CD4-positive, alpha-beta T cell treated with Interleukin-15 for 1 hour (primary cell): ENCODE measurements around the gene LRG1.
"Not testable (repeated sequence)": the region's sequence is repeated elsewhere in the genome, so short reads cannot be mapped to it uniquely, and the experiment has no call there.

ENCODE experiments used
- DNase-seq: peaks from one replicate; pipeline ENCODE4 v3.0.0-alpha.2; 2020

The LRG1 gene

DNA sequence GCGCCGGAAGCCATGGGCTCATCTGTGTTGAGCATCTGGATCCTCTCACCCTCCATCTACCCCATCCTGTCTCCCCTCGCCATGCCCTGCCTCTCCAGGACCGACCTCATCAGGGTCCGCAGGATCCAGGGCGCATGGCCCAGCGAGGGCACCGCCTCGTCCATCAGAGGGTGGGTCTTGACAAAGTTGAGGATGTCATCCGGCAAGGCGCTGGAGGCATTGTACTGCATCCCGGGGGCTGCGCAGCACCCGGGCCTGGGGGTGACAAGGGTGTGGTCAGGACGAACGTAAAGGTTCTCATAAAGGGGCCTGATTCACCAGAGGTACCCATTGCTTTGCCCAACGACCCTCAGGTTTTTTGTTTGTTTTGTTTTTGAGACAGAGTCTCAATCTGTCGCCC is 10.2 kb upstream of the LRG1 start:
- no peak for DNase-seq

DNA sequence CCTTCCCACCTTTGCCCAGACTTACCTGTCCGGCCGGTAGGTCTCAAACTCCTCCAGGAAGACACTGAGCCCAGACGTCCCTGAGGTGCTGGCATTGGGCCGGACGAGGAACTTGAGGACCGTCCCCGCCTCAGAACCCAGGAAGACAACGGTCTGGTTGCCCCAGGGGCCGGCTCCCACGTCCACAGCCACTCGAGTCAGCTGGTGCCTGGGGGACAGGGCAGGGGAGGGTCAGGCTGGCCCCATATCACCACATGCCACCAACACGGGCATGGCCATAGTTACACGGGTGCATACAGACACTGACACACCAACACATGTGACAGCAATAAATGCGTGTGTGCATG is 8.4 kb upstream of the LRG1 start:
- DNase-seq, result no peak

DNA sequence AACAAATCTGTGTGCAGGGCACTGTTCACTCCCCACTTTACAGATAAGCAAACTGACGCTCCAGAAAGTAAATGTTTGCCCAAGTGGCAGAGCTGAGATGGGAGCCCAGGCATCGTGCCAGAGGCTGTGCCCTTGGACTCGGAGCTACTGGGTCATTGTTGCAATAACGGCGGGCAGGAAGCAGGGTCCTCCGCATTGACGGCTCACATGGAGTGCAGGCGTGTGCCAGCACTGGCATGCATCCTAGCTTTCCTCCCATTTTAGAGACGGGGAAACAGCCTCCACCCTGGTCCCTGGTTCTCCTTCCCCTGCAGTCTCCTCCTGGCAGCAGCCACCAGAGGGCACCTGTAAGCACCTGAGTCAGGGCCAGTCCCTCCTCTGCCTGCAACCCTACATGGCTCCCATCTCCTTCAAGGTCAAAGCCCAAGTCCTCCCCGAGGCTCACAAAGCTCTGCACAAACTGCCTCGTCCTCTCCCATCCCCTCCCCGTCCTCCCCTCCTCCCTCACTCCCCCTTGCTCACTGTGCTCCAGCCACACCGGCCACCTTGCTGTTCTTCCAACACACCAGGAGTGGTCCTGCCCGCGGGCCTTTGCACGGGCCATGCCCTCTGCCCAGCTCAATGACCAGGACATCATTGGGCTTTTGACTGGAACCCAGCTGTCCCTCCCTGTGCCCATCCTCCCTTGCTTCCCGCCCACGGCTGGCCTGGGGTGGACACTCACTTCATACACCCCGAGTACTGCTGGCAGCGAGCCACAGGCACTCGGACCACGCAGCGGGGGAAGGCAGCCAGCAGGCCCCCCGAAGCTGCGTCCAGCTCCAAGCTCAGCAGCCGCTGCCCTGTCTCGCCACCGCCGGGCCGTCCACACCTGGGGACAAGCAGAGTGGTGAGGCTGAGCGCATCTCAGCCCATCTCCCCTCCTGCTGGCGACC is 7.7 kb upstream of the LRG1 start:
- peak; percentile 34 for DNase-seq

DNA sequence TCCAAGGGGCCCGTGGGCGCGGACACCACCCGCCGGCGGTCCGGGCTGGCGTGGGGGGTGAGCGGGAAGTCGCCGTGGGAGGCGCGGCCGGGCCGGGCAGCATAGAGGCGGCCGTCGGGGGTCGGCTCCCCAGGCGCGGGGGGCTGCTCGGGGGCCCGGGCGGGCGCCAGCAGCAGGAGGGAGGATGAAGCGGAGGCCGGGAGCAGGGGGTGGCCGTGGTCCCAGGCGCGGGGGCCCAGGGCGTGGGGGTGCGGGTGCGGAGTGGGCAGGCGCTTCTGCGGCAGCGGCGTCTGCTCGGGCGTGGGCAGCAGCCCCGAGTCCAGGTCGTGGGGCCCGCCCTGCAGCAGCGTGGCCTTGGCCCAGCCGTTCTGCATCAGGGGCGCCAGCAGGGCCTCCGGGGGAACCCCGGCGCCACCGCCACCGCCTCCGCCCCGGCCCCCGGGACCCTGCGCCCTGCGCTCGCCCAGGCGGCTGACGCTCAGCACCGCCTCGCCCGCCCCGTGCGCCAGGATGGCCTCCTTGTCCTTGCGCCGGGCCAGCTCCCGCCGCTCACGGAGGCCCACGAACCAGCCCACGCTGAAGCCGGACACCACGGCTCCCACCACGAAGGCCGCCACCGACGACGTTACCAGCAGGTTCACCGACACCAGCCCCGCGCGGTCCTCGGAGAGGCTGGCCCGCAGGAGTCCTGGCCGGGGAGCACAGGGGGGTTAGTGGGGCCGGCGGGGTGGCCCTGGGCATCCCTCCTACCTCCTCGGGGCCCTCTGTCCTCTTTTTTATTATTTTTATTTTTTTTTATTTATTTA is 4.2 kb upstream of the LRG1 start:
- no peak for DNase-seq

DNA sequence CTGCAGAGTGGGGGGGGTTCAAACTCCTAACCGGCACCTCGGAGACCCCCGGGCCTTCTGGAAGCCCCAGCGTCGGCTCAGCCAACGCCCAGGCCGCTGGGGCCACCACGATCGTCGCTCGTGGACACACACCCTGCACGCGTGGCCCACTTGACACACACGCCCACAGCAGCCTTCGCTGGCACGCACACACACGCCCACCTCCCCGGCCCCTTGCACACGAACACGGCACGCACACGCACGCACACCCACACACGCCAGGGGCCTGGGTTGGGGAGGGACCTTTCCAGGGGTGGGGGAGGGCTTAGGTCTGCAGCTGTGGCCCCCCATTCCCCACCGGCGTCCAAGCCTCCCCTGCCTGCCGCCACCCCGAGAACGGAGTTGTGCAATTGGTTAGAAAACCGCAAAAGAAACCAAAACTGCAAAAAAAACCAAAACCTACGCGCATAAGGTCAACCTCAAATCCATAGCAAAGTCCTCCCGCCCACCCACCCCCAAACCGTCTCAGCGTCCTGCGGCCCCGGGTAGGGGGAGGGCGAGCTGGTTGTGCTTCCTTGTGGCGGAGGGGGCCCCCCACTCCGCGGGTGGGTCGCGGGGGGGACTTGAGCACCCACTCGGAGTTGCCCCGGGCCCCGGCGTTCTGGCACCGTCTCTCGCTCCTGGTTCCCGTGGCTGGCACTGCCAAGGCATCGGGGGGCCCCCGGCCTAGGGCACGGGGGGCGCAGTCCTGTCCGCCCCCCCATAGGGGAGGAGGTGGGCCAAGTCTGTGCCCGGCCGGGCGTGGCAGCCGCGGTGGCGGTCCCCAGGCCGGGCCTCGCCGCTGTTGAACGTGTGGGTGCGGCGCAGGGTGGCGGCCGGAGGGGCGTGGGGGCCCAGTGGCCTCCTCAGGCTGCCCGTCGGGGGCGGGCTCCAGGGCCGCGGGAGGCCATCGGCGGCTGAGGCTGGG is 3.3 kb upstream of the LRG1 start:
- DNase-seq, result no peak

DNA sequence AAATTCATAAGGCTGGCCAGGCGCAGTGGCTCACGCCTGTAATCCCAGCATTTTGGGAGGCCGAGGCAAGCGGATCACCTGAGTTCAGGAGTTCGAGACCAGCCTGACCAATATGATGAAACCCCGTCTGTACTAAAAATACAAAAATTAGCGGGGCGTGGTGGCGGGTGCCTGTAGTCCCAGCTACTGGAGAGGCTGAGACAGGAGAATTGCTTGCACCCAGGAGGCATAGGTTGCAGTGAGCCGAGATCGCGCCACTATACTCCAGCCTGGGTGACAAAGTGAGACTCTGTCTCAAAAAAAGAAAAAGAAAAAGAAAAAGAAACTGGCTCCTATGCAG is 1.9 kb upstream of the LRG1 start:
- not testable (repeated sequence) for DNase-seq

DNA sequence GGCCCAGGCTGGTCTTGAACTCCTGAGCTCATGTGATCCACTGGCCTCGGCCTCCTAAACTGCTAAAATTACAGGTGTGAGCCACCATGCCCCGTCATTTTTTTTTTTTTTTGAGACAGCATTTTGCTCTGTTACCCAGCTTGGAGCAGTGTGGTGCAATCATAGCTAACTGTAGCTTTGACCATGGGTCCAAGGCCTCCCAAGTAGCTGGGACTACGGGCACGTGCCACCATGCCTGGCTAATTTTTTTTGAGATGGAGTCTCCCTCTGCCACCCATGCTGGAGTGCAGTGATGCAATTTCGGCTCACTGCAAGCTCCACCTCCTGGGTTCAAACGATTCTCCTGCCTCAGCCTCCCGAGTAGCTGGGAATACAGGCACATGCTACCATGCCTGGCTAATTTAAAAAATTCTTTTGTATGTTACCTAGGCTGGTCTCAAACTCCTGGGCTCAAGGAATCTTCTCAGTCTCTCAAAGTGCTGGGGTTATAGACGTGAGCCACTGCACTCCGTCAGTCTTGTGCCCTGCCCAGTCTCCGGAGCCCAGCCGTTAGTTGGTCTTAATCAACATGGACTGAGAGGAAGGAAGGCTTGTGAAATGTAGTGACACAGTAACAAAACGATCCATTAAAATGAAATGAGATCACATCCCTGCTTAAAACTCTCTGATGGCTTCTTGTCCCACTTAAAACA is 1.4 kb upstream of the LRG1 start:
- DNase-seq, result peak; percentile 40

DNA sequence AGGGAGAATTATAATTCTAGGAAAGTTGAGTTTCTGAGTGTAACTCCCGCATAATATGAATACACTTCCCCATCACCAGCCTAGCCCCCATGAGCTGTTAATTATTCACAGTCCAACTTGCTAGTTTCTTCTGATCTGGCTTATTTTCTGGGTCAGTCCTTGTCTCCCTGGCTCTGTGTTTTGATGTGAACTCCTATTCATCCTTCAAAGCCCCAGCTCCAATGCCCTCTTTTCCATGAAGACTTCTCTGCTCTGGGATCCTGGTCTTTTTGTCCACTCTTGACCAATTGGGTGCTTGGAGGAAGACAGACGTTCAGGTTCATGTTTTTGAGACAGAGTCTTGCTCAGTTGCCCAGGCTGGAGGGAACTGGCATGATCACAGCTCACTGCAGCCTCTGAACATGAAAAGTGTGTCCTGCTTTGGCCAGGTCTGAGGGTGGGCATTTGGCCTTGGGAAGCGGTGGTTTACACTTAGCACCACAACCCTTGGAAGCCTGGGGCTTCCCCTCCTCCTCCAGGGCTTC is 605 bp downstream of the LRG1 start:
- no peak for DNase-seq

DNA sequence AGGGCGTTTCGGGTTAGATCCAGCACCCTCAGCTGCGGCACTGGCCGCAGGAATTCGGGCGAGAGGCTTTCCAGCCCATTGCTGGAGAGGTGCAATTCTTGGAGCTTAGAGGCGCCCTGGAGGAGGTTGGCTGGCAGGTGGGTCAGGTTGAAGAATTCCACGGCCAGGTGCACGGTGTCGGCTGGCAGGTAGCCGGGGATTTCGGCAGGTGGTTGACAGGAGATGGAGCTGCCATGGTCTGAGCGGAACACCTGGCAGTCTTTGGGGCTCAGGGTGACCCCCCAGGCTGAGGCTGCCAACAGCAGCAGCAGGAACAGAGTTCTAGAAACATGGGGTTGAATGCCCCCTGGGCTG is 1.3 kb downstream of the LRG1 start:
- no peak for DNase-seq

DNA sequence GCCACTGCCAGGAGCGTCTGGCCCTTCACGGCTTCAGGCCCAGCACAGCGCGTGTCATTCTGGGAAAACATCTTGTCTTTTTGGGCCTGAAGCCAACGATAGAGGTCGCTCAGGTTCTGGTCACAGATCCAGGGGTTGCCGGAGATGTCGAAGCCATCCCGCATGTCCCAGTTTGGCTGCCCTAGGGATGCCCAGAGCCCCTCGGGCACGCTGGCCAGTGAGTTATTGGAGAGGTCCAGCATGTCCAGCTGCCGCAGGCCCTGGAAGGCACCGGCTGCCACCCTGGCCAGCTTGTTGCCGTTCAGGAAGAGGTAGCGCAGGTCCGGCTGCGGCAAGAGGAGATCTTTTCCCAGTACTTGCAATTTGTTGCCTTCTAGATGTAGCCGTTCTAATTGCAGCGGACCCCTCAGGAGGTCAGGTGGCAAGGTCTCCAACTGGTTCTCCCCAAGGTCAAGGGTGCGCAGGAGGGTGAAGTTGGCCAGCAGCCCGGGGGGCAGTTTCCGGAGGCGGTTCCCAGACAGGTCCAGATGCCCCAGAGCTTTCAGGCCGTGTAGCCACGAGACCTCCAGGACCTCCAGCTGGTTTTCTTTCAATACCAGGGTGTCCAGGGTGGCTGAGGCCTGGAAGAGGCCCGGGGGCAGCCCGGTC is 1.8 kb downstream of the LRG1 start:
- DNase-seq, result no peak

DNA sequence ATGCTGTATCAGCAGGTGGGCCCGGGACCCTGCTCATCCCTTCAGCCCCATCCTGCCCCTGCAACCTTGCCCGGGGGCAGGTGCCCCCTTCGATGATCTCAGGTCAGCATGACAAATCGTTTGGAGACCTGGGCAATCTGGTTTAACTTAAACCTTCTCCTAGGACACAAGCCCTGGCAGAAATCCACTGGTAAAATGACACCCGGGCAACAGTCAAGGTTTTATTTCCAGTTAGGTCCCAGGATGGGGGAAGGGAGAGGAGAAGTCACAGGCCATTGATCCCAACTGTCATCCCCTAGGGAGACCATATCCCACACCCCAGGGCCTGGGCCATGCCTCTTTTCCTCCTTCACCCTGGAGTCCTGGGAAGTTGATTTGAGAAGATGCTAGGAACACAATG is 3.0 kb downstream of the LRG1 start:
- DNase-seq, result no peak

DNA sequence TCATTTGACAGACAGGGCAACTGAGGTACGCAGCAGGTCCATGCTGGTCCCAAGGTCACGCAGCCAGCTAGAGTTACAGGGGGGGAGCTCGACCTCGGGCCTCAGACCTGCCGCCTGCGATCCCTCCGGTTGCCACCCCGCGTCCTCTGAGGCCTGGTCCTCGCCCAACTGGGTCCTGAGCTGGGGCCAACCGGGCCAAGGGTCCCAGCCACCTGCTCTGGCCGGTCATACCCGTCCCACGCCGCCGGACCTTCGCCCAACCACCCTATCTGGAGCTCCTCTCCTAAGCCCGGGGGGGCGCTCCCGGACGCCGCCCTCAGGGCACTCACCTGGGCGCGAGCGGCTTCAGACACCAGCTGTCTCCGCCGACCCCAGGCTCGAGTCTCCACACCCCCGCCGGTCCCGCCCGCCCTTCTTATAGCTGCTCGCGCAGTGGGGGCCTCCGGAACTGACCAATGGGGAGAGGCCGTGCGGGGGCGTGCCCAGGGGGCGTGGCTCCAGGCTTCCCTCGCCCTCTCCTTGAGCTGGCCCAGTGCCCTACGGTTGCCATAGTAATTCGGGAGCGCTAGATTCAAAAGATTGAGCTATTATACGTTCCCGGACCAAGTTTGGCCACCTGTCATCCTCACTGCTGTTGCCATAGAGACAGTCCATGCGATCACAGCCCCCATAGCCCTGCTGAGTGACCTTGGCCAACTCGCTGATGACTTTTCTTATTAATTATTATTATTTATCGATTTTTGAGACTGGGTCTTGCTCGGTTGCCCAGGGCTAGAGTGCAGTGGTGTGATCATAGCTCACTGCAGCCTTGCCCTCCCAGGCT is 4.8 kb downstream of the LRG1 start, which contains the start of gene PLIN5:
Gene PLIN5 (minus strand): TSS at position 389 of the 823 bp plus-strand sequence. CDS start 1,150 bp downstream, outside the sequence.
- DNase-seq, result peak; percentile 63

DNA sequence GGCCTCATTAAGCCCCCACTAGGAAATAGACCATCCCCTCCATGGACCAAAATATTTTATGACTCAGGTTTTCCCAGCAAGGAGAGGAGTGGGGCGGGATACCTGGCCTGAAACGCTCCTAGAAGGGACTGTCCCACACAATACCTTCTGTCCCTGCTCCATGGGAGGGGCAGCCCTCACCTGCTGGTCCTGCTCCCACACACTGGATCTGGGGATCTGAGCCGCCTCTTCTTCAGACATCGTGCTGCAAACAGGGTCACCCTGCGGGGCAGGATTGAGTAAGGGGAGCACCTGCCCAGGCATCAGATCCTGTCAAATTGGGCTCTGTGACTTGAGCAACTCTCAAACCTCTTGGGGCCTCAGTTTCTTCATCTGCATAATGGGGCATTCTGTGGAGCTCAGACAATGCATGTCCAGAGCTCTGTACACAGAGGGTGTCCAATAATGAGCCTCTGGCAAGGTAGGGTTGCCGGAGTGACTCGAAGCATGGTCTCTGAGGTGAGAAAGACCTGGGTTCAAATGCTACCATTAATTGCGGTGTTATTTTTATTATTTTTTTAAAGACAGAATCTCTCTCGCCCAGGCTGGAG is 5.9 kb downstream of the LRG1 start:
- no peak for DNase-seq

DNA sequence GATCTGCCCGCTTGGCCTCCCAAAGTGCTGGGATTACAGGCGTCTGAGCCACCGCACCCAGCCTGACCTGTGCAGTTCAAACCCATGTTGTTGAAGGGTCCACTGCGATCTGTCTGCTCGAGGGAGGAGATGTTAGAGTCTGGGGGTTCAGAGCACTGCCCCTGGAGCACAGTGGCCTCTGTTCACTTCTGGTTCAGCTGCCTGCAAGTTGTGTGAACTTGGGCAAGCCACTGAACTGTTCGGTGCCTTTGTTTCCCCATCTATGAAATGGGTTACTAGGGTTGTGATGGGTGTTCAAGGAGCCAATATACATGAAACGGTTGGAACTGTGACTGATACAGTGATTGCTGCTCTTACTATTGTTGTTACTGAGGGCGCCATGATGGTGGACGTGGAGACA is 6.5 kb downstream of the LRG1 start:
- no peak for DNase-seq

DNA sequence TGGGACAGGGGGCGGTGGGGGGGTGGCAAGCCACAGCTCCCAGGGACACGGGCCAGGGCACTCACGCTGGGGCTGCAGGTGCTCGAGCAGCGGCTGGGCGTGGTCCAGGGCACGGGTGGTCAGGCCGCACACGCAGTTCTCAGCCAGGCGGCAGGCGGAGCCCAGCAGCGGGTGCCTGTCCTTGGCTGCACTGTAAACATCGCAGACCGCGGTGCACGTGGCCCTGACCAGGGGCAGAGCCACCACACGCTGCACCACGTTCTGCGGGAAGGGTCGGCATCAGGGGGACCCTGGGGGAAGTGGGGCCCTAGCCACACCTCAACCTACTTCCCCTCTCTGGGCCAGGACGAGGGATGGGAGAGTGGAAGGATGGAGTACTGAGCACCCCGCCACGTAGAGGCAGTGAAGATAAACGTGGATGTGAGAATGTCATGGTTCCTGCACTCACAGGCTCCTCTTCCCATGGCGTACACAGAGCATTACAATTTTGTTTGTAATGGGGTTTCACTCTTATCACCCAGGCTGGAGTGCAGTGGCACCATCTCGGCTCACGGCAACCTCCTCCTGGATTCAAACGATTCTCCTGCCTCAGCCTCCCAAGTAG is 8.2 kb downstream of the LRG1 start:
- no peak for DNase-seq

DNA sequence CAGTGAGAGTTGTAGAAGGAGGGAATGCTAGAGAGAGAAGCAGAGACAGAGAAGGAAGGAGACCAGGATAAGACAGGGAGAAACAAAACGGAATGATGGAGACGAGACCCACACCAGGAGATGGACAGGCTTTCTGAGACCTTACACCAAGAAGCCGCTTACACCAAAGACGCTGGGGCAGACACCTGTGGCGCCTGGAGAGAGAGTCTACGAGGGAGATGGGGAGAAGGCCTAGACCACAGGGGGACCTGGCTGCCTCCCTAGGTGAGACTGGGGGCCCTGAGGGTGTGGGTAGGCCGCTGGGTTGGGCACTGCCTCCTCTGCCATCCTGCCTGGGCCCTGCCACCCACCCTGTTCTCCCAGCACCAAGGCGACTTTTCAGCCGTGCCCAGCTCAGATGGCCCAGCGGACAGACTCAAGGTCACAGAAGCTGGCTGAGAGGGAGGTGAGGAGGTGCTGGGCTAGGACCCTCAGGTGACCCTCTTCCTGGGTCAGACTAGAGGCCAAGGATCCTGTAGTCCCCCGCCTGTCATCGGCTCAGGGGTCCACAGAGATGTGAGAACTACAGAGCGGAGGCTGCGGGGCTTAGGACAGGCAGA is 9.8 kb downstream of the LRG1 start:
- no peak for DNase-seq

DNA sequence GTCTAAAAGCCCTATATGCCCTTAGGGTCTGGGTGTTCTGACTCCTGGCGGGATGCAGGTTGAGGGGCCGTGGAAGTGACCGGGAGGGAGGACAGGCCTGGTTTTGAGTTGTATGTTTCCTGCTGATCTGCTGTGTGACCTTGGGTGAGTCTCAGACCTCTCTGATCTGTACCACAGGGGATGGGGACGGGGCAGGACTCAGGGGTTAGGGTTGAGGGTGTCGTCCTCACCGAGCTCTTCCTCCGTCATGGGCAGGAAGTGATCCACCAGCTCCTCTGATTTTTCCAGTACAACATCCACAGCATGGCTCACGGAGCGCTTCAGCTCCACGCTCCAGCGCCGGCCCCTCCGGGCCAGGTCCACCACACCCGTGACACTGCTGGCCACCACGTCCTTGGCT is 11.0 kb downstream of the LRG1 start:
- DNase-seq, result no peak

DNA sequence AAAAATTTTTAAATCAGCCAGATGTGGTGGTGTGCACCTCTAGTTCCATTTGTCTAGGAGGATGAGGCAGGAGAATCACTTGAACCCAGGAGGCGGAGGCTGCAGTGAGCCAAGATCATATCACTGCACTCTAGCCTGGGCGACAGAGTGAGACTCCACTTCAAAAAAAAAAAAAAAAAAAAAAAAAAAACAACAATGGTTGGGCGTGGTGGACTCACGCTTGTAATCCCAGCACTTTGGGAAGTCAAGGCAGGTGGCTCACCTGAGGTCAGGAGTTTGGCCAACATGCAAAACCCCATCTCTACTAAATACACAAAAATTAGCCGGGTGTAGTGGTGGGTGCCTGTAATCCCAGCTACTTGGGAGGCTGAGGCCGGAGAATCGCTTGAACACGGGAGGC is 12.5 kb downstream of the LRG1 start:
- DNase-seq, result not testable (repeated sequence)

DNA sequence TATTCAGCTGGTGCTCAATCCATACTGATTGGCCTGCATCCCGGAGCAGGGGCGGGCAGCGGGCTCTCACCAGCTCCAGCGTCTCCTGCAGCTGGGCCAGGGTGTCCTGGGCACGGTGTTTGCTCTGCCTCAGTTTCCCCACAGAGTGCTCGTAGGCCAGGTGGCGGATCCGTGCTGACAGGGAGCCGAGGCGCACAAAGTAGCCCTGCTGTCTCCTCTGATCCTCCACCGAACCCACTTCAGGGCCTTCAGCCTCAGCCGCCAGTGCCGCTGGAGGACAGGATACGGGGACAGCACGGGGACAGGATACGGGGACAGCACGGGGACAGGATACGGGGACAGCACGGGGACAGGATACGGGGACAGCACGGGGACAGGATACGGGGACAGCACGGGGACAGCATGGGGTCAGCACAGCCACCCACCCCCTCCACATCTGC is 14.3 kb downstream of the LRG1 start:
- DNase-seq, result no peak
